ENCODE measurements around the gene FAM168A.

The FAM168A gene, protein sequence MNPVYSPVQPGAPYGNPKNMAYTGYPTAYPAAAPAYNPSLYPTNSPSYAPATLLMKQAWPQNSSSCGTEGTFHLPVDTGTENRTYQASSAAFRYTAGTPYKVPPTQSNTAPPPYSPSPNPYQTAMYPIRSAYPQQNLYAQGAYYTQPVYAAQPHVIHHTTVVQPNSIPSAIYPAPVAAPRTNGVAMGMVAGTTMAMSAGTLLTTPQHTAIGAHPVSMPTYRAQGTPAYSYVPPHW

DNA sequence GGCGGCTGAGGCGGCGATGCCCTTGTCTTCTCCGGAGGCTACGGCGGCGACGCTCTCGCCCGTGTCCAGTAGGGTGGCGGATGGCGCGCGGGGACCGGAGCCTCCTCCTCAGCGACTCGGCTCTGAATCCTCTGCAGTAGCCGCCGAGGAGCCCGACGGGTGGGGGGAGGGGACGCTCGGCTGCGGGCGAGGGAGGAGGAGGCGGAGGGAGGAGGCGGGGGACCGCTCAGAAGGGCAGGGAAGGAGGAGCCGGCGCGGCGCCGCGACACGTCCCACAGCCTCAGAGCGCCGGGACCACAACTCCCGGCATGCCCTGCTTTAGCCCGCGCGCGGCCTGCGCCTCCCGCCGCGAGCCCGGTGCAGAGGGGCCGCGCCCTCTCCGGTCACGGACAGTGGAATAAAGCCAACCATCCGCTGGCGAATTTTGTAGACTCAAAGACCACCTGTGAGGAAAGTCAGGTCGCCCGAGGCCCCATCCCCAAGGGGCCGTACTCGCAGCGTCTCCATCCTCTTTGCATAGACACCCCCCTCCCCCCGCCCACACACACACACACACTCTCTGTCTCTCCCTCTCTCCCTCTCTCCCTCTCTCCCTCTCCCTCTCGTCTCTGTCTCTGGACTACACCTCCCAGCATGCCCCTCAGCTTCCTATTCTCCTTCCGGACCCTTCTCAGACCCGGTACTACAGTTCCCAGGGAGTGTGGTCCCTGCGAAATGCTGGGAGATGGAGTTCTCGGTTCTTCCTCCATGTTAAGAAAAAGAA, at the start of gene FAM168A:
FAM168A (minus strand) TSS at position 157 of the 763 bp plus-strand sequence. CDS start 129,638 bp downstream, outside the sequence.
- H3K27me3 Mint-ChIP-seq, result no peaks in the 10 kb centered on the region
- peak; percentile 94 to 95 for ATAC-seq (replicated peaks)
- peak within 1 kb of the TSS; percentile 93 for H3K27ac Mint-ChIP-seq
- no peaks in the 10 kb centered on the region for H3K9me3 Mint-ChIP-seq
- H3K4me3 Mint-ChIP-seq, result peak within 1 kb of the TSS; percentile 90
- DNase-seq, result peak; percentile 87
- H3K4me1 Mint-ChIP-seq, result peaks cover 17 to 42% of the 10 kb centered on the region in 2 donors
- peaks cover 3 to 4% of the 10 kb centered on the region in 2 donors for H3K36me3 Mint-ChIP-seq

DNA sequence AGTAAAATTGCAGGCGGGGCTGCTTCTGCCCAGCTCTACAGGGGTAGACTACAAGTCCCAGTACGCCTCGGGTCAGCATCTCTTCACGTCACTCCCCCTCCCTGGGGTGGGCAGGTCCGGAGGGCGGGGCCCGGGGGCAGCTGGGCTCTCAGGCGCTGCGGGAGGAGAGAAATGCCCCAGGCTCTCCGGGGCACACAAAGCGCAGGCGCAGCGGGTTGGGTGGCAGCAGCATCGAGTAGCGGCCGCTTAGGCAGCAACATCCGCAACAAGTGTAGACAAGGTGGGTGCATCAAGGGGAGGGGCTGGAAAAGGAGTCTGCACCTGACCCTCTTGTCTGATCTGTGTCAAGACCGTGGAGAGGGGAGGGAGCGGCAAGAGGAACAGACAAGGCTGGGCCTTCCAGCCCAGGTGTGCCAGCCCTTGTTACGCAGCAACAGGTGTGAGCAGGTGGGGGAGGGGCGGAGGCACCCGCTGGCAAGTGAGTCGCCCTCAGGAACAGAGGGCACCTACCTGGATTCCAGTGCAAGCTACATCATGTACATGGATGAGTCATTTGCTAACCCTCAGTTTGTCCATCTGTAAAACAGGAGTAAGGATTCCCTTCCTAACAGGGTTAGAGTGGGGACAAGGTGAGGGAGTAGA, 49.7 kb upstream of the FAM168A start:
- Mint-ChIP-seq H3K27ac (peak overlapping the region; percentile 69), H3K36me3 (no peaks in the 10 kb centered on the region), H3K4me3 (peak overlapping the region; percentile 77 to 80), H3K4me1 (peaks cover 8 to 20% of the 10 kb centered on the region in 2 donors), H3K27me3 (peaks cover 9 to 10% of the 10 kb centered on the region in 2 donors), H3K9me3 (no peaks in the 10 kb centered on the region)
- ATAC-seq (replicated peaks) (peak; percentile 99 to 100), DNase-seq (peak; percentile 91)

DNA sequence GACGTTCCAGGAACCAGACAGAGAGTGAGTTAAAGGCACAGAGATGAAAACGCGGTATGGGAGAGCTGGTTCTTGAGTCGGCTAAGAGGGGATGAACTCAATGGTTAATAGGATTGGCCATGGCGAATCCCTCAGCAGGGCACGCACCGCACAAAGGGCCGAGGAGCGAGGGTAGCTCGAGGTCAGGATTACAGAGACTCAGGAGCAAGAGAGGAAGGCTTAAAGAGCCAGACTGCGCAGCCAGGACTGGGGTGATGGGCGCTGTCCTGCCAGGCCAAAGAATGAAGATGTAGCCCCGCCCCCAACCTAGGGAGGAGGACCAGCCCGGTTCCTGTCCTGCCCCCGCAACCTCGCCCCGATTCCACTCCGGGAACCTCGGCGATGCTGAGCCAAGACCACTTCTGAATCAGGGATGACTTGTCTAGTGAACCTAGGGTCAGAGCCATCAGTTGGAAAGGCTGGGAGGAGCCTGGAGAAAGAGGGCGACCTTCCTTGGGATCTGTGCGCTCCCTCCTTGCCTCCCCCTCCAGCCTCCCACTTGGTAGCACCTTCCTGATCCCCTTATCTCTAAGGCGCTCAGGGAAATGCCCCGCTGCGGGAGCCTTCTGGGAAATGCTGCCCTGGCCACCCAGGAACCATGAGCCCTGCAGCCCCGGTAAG, 48.2 kb upstream of the FAM168A start, which contains the start of gene PLEKHB1:
PLEKHB1 (plus strand) TSS at position 610 of the 660 bp plus-strand sequence; CDS start at position 638, 28 bp downstream.
- peaks cover 8 to 20% of the 10 kb centered on the region in 2 donors for H3K4me1 Mint-ChIP-seq
- H3K36me3 Mint-ChIP-seq, result no peaks in the 10 kb centered on the region
- ATAC-seq (replicated peaks), result no peak
- no peaks in the 10 kb centered on the region for H3K9me3 Mint-ChIP-seq
- H3K4me3 Mint-ChIP-seq, result peak within 1 kb of the TSS; percentile 77 to 80
- H3K27ac Mint-ChIP-seq, result peak within 1 kb of the TSS; percentile 69
- peaks cover 9 to 10% of the 10 kb centered on the region in 2 donors for H3K27me3 Mint-ChIP-seq
- no peak for DNase-seq

DNA sequence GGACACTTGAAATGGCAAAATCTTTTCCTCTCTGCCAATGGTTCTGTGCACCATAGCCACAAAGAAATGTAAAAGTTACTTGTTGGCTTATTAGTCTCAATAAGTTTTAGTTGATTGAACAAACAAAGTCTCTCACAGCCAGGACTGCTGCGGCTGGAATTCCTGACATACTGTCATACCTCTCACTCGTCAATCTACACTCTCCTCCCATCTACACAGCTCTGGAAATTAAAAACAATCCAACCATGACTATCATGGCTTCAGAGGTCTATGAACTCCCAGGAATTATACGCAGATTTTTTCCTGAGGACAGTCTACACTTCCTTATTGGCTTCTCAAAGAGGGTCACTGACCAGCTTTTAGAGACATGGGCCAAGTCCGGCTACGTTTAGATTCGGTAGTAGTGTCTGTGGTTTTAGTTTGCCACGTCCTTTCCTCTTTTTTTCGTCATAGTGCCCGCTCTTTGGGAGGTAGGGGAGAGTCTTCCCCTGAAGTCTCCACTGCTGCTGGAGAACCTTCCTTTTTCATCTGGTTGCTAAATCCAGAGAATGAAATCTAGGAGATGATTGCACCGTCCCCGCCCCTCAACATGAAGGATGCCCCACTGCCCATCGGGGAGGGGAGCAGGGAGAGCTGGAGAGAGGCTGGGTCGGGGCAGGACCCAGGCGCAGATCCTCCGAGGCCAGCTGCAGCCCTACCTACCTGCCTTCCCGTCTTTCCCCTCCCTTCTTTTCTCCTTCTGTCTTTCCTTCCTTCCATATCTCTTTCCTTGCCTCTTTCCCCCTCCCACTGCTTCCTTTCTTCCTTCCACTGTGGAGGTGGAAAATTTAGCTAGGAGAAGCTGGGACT, 47.4 kb upstream of the FAM168A start:
- no peaks in the 10 kb centered on the region for H3K36me3 Mint-ChIP-seq
- DNase-seq, result no peak
- H3K27me3 Mint-ChIP-seq, result peaks cover 10 to 11% of the 10 kb centered on the region in 2 donors
- H3K4me3 Mint-ChIP-seq, result no peak overlapping the region
- peaks cover 8 to 20% of the 10 kb centered on the region in 2 donors for H3K4me1 Mint-ChIP-seq
- no peak overlapping the region for H3K27ac Mint-ChIP-seq
- no peaks in the 10 kb centered on the region for H3K9me3 Mint-ChIP-seq
- no peak for ATAC-seq (replicated peaks)

DNA sequence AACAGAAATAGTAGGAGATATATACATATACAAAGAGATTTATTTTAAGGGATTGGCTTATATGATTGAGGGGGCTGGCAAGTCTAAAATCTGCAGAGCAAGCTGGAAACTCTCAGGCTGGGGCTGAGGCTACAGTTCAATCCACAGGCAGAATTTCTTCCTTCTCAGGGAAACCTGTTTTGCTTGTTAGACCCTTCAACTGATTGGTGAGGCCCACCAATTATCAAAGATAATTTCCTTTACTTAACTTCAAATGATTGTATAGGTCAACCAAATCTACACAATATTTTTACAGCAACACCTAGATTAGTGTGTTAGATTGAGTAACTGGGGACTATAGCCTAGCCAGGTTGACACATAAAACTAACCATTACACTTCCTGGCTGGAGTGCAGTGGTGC, 43.8 kb upstream of the FAM168A start:
- no peak overlapping the region for H3K27ac Mint-ChIP-seq
- no peak for DNase-seq
- H3K9me3 Mint-ChIP-seq, result no peaks in the 10 kb centered on the region
- no peaks in the 10 kb centered on the region for H3K36me3 Mint-ChIP-seq
- no peak for ATAC-seq (replicated peaks)
- peaks cover 10 to 14% of the 10 kb centered on the region in 2 donors for H3K27me3 Mint-ChIP-seq
- peaks cover 2 to 9% of the 10 kb centered on the region in 2 donors for H3K4me1 Mint-ChIP-seq
- H3K4me3 Mint-ChIP-seq, result no peak overlapping the region

DNA sequence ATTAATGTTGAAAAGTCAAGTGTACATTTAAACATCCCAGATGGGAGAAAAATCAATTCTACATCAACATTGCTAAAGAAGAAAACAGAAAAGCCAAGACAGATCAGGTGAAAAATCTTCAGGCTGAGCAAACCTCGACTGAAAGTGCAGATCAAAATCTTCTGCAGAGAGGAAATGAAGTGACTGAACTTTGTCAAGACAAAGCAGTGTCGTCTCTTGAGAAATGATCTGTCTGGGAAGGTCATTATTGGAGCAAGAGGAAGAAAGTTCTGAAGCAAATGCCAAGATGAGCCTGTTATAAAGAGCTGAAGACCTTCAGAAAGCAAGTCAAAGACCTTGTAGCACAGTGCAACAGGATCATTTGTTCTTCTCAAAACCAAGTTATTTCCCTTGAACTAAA, 42.7 kb upstream of the FAM168A start:
- Mint-ChIP-seq H3K4me1 (peaks cover 1 to 4% of the 10 kb centered on the region in 2 donors), H3K9me3 (no peaks in the 10 kb centered on the region), H3K36me3 (no peaks in the 10 kb centered on the region), H3K4me3 (no peak overlapping the region), H3K27ac (no peak overlapping the region), H3K27me3 (peaks cover 5 to 10% of the 10 kb centered on the region in 2 donors)
- ATAC-seq (replicated peaks) (no peak), DNase-seq (no peak)

DNA sequence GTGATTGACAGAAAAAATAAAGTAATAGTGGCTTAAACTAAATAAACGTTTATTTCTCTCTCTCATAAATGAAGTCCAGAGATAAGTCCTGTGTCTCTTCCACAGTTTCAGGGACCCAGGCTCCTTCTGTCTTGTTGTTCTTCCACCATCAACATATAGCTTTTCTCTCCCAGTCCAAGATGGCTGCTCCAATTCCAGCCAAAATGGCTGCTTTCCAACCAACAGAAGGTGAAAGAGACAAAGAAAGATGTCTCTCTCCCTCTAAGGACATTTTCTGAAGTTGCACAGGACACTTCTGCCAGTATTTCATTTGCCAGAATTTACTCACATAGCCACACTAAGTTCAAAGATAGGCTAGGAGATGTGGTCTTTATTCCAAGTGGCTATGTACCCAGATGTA, 39.1 kb upstream of the FAM168A start:
- H3K4me1 Mint-ChIP-seq, result no peaks in the 10 kb centered on the region
- no peaks in the 10 kb centered on the region for H3K36me3 Mint-ChIP-seq
- no peak overlapping the region for H3K4me3 Mint-ChIP-seq
- no peaks in the 10 kb centered on the region for H3K9me3 Mint-ChIP-seq
- ATAC-seq (replicated peaks) (no peak), DNase-seq (no peak)
- H3K27me3 Mint-ChIP-seq, result peaks cover 0 to 5% of the 10 kb centered on the region in 2 donors
- H3K27ac Mint-ChIP-seq, result no peak overlapping the region

DNA sequence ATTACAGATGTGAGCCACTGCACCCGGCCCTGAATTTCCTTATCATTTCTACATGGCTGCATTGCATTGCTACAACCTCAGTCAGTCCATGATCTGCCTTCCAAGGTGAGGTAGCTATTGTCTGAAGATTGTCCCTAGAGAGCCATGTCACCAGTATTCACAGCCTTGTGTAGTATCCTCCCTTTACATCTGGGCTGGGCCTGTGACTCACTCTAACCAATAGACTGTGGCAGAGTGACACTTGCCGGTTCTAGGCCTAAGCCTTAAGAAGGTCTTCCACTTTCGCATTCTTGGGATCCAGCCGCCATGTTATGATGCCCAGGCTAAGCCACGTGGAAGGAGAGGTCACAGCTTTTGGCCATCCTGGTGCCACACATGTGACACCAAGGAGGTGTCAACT, 38.3 kb upstream of the FAM168A start:
- ATAC-seq (replicated peaks) (no peak), DNase-seq (no peak)
- H3K27me3 Mint-ChIP-seq, result peaks cover 0 to 5% of the 10 kb centered on the region in 2 donors
- no peaks in the 10 kb centered on the region for H3K4me1 Mint-ChIP-seq
- no peak overlapping the region for H3K27ac Mint-ChIP-seq
- H3K4me3 Mint-ChIP-seq, result no peak overlapping the region
- H3K9me3 Mint-ChIP-seq, result no peaks in the 10 kb centered on the region
- no peaks in the 10 kb centered on the region for H3K36me3 Mint-ChIP-seq

DNA sequence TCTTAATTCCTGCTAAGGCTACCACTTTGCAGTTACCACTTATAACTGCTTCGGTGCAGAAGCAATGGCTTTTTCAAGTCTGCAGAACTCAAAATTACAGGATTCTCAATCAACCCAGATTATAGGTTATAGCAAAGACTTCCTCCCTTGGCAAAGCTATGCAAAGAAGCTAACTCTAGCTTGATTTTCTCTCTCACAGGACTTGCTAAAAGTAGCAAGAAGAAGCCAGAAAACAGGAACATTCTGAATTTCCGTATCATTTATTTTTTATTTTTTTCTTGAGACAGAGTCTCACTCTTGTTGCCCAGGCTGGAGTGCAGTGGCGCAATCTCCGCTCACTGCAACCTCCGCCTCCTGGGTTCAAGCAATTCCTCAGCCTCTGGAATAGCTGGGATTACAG, 37.8 kb upstream of the FAM168A start:
- ATAC-seq (replicated peaks) (no peak), DNase-seq (no peak)
- no peaks in the 10 kb centered on the region for H3K9me3 Mint-ChIP-seq
- peaks cover 0 to 5% of the 10 kb centered on the region in 2 donors for H3K27me3 Mint-ChIP-seq
- H3K27ac Mint-ChIP-seq, result no peak overlapping the region
- H3K36me3 Mint-ChIP-seq, result no peaks in the 10 kb centered on the region
- H3K4me3 Mint-ChIP-seq, result no peak overlapping the region
- no peaks in the 10 kb centered on the region for H3K4me1 Mint-ChIP-seq

DNA sequence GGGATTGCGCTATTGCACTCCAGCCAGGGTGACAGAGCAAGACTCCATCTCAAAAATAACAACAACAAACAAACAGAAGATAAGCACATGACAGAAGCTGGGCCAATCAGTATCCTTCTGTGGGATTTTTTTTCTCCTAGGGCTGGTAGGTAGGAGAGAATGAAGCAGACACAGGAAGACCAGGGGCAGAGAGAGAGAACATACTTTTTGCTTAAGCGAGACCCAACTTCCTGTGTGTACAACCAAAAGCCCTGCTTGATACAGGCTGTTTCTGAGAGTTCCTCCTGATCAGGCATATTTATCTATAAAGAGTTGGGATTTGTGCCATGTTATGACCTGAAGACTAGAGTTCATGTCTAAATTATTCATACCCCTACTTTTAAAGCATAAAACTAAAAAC, 36.1 kb upstream of the FAM168A start:
- no peak overlapping the region for H3K4me3 Mint-ChIP-seq
- H3K27me3 Mint-ChIP-seq, result no peaks in the 10 kb centered on the region
- no peak overlapping the region for H3K27ac Mint-ChIP-seq
- ATAC-seq (replicated peaks) (no peak), DNase-seq (no peak)
- no peaks in the 10 kb centered on the region for H3K9me3 Mint-ChIP-seq
- H3K36me3 Mint-ChIP-seq, result no peaks in the 10 kb centered on the region
- no peaks in the 10 kb centered on the region for H3K4me1 Mint-ChIP-seq

DNA sequence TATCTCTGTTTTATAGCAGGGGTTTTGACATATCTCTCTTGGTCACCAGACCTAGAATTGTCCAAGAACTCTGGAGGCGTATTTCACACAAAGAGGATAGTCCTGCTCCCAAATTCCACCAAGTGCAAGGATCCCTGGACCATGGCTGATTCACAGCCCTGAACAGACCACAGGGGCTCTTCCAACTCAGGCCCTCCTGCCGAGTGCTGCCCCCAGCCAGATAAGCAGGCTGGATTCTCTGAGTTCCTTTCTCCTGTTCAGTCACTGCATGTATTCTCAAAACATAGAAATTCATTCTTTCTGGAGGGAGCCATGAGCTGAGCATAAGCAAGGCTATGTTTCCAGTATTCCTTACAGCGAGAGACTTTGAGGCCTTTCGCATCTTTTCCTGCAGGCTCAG, 35.1 kb upstream of the FAM168A start:
- Mint-ChIP-seq H3K4me3 (no peak overlapping the region), H3K36me3 (no peaks in the 10 kb centered on the region), H3K9me3 (no peaks in the 10 kb centered on the region), H3K4me1 (no peaks in the 10 kb centered on the region), H3K27me3 (no peaks in the 10 kb centered on the region), H3K27ac (no peak overlapping the region)
- ATAC-seq (replicated peaks) (no peak), DNase-seq (no peak)

DNA sequence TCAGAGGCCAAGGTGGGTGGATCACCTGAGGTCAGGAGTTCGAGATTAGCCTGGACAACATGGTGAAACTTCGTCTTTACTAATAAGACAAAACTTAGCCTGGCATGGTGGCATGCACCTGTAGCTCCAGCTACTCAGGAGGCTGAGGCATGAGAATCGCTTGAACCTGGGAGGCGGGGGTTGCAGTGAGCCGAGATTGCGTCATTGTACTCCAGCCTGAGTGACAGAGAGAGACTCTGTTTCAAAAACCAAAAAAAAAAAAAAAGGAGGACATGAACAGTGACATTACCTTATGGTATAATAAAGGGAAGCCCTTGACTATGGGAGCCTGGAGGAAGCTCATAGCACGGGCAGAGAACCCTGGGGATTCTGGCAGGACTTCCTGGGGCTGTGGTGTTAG, 32.0 kb upstream of the FAM168A start:
- no peak for DNase-seq

DNA sequence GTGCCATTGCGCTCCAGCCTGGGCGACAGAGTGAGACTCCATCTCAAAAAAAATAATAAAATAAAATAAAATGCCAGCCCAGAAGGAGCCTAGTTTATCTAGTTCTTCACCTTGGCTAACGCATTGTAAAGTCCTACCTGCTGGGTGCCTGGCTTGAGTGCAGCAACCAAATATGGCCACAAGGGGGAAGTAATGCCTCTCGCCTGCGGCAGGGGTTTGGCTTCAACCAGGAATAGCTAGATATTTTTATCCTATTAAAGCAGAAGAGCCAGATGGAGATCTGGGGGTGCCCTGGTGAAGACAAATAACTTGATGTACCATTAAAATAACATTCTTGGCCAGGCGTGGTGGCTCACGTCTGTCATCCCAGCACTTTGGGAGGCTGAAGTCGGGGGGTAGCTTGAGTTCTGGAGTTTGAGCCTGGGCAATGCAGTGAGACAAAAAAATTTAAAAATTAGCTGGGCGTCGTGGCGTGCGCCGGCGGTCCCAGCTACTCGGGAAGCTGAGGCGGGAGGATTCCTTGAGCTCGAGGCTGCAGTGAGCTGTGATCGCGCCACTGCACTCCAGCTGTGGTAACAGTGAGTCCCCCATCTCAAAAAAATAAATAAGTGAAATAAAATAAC, 27.9 kb upstream of the FAM168A start:
- no peak overlapping the region for H3K4me3 Mint-ChIP-seq
- no peaks in the 10 kb centered on the region for H3K36me3 Mint-ChIP-seq
- no peak overlapping the region for H3K27ac Mint-ChIP-seq
- peaks cover 7 to 23% of the 10 kb centered on the region in 2 donors for H3K4me1 Mint-ChIP-seq
- no peaks in the 10 kb centered on the region for H3K9me3 Mint-ChIP-seq
- peak; percentile 51 for DNase-seq
- peaks cover 21% of the 10 kb centered on the region in 2 donors for H3K27me3 Mint-ChIP-seq
- peak; percentile 86 to 88 for ATAC-seq (replicated peaks)

More for the DNA sequence above, 32.0 kb upstream of the FAM168A start:
- peaks cover 3 to 5% of the 10 kb centered on the region in 2 donors for H3K4me1 Mint-ChIP-seq
- no peak for ATAC-seq (replicated peaks)
- H3K27ac Mint-ChIP-seq, result no peak overlapping the region
- H3K4me3 Mint-ChIP-seq, result no peak overlapping the region
- no peaks in the 10 kb centered on the region for H3K9me3 Mint-ChIP-seq
- no peaks in the 10 kb centered on the region for H3K36me3 Mint-ChIP-seq
- H3K27me3 Mint-ChIP-seq, result peaks cover 0 to 4% of the 10 kb centered on the region in 2 donors

All from stimulated activated naive B cell treated with anti-CD40 and anti-IgM and Interleukin-4, amounts not matched to agents 10 μg/mL and 1 μg/mL and 100 μg/mL, for 72 hours (primary cell).